CD4-positive, alpha-beta T cell treated with Interleukin-15 for 4 hours (primary cell): ENCODE results near the gene JAZF1.
A peak's percentile ranks its signal among the peaks of the same experiment; 100 is the strongest.

Source experiments
- DNase-seq: peaks from one replicate; pipeline ENCODE4 v3.0.0-alpha.2; 2020; ENCODE audit warnings: low spot score

The JAZF1 gene

DNA sequence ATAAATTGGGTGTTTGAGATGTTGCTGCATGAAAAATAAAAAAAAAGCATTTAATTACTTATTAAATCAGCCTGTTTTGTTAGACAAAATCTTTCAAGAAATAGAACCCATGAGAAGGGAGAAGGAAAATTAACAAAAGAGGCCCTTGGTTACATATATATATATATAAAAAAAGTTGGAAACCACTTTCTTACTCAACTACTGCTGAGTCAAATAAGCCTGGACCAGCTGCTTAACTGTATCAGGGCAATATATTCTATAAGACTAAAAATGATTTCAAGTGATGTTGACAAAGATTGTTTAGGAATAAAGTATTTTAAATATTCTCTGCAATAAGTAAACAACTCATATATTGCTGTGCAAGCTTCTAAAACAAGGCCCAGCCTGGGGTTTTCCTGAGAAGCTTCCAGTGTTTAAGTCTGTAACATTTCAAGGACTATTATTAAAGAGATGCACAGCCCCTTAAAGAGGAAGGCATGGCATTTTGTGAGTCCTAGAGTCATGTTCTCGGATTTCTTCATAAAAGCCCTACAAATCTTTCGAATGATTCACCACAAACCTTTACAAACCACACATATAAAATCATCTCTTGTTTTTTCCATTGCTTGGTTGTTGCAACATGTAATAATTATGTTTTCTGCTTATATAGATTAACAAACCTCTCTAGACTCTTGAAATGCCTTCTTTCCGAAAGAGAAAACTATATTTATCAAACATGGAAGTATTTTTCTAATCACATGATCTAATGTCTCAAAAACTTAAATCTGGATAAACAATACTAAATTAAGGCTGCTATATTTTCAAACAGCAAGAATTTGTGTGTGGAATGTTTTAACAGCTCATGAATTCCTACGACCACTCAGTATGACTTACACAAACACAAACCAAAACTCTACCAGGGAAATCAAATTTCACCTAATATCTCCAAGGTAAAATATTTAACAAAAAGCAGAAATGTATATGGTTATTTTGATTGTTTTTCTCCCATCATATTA is 14.3 kb downstream of the JAZF1 start:
- DNase-seq, result no peak

DNA sequence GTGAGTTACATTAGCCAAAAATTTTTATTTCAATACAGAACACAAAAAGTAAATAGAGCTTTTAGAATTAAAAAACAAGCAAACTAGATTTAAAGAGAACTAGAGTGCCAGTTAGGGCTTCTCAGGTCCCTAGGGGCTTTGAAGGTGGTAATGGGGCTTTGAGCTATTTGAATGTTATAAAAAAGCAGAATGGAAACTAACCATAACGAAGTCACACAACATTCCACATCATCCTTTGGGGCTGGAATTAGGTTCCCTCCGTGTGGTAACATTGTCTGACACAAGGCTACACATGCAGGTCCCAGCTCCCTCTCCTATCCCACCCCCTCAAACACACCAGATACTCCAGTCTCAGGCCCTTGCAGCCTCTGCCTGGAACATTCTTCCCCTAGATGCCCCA is 15.3 kb downstream of the JAZF1 start:
- no peak for DNase-seq

DNA sequence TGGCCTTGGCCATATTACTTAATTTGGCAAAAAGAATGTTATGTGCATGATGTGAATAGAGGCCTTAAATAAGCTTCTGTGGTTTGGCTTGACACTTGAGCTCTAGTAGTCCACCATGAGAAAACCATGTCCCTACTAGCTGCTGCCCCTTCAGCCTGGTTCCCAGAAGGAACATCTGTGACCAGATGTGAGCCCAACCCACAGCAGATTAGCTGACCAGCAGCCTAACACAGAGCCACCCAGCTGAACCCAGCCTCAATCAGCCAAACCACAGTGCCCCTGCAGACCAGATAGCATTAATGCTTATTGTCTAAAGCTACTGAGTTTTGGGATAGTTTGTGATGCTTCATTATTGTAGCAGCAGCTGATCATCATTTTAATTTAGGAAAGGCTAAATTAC is 16.6 kb downstream of the JAZF1 start:
- DNase-seq, result no peak

DNA sequence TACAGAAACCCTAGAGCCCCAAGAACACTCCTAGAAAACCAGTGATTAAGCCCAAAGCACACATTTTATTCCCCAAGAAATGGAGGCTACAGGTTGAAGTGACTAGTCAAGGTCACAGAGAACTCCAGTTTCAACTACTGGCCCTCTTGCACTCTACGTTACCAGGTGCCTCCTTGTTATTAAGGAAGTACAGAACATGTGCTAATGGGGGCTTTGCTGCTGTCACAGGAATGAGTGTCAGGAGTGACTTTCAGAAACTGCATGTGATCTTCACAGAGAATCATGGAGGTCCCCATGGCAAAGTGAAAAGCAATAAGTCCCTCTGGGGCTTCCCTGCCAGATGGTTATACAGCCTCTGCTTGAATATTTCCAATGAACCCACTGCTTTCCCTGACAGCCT is 19.3 kb downstream of the JAZF1 start:
- no peak for DNase-seq

DNA sequence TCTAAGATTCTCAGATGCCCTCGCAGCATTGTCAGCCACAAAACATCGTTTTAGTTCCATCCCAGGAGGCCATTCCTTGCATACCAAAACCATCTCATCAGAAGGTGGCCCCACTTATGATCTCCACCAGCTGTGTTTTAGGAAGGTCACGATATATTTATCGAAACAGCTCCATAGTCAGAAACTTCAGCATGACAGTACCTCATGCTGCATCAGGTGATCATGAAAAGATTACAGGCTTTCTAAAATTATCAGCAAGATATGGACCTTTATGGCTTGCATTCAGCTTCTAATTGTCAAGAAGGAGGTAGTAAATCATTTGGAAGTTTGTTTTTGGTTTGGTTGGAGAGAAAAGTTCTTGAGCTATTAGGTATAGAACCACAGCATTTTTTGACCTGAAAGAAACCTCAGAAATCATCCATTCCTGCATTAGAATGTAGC is 20.0 kb downstream of the JAZF1 start:
- DNase-seq, result no peak

DNA sequence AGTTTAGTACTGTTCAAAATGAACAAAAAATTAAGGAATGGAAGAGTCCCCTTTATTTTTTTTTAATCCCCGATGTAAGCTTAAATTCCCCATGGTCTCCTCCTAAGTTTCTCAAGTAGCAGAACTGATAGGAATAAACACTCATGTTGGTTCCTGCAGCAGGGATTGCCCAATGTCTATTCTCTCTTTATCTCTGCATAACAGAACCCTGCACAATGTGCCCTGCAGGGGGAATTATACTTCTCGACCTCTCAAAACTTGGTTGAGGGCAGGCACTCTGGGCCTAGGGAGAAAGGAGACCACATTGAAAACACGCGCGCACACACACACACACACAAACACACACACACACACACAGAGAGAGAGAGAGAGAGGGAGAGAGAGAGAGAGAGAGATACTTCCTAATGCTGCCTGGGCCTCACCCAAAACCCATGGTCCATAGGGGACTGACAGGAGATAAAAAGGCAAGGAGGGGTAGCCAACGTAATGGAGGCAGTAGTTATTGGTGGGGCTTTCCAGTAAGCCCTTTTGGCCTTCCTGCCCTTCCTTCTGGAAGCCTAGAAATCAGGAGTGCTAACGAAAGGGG is 22.7 kb downstream of the JAZF1 start:
- no peak for DNase-seq

DNA sequence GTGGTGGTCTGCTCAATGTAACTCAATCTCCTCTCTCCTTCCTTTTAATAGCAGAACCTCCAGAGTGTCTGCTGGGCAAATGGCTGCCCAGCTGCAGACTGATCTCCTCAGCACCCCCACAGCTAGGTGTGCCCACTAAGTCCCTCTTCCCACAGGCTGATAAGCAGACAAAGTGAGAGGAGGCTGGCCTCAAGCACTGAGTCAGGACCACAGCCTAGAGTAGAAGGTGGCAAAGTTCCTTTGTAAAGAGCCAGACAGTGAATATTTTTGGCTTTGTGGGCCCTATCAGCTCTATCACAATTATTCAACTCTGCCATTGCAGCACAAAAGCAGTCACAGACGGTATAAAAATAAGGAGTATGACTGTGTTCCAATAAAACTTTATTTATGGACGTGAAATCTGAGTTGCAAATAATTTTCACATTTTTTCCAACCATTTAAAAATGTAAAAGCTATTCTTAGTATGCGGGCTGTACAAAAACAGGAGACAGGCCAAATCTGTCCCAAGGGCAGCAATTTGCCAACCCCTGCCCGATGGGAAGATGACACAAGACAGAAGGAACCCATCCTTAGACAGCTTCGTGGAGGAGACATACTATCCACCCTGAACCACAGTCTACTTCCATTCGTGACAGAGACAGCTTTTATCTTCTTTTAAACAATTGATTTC is 23.4 kb downstream of the JAZF1 start:
- DNase-seq, result no peak

DNA sequence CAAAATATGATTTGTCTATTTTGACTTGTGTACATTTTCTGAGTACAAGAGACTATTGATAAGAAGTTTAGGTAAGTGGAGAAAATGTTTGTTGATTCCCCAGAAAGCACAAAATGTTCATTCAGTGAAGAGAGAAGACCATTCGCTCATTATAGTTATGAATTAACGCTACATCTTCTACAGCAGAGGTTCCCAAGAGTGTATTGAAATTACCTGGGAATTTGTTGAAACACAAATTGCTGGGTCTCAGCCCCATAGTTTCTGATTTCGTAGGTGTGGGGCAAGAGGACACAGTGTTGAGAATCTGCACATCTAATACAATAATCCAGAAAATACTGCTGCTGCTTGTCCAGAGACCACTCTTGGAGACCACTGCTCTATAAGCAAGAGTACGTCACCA is 24.2 kb downstream of the JAZF1 start:
- no peak for DNase-seq

DNA sequence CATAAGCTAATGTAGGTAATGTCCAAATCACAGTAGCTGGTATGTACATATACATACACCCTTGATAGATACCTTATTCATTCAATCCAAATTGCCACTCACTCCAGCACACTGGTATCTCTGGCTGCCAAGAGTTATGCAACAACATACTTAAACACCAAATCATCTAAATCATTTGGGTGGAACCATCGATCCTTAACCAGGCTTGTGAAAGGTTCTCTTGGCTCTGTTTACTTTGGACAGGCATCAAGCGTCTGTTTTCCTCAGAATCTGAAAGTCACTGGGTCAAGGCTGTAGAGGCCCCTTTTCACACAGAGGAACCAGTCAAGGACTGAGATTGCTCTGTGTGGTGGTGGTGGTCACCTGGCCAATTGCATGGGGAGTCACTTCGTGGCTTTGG is 24.6 kb downstream of the JAZF1 start:
- no peak for DNase-seq

DNA sequence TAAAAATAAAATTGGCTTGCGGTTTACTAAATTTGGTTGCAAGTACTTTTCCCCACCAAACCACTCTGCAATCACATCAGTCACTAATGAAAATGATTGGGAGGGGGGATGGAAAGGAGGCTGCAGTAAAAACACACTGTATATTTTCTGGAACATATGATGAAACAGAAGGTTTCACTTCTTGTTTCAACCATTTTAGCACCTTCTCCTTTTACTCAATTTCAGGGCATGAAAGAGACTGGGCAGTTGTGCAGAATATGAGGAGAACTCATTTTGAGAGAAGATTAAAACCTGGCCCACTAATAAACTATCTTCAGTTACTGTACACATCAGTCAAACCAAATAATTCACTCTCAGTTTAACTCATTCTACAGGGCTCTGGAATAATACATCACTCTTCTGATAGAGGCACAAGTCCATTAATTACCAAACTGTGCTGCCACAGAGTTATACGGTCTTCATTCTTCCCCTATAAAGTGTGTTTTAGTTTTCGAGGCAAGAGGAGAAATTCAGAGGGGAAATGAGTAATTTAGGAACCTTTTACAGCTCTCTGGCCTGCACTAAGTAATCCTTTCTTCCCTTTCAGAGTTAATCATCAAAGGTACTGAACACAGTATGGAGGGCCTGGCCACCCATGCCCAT is 25.5 kb downstream of the JAZF1 start:
- peak; percentile 24 for DNase-seq

DNA sequence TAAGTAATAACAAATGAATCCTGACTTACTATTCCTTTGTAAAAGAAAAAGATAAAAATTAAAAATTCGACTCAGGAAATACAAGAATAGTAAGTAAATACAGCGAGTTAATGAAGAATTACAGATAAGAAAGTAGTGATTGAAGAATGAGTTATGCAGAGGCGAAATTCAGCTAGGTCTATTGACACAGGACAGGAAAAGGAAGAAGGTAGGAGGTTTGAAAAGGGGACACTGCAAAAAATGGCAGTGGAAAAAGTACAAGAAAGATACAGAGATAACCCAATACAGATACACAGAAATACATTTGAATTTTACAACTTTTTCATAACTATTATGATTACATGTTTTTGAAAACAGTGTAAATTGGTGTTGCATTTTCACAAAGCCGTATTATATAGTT is 28.0 kb downstream of the JAZF1 start:
- no peak for DNase-seq

DNA sequence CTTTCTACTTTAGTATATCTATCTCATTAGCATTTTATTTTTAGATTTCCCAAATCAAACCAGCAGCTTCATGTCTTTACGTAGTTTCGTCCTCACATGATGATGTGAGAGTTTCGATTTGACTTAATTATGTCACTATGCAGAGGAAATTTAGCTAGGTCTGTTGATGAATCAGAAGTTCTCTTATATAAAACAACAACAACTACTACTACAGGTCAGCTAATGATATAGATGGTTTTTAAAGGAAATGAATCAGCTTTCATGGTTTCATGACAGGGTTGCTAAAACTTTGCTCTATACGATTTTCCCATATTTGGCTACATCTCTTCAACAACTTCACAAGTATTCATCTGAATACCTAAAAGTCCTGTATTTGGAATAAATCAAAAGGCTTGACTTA is 28.6 kb downstream of the JAZF1 start:
- peak; percentile 50 for DNase-seq

DNA sequence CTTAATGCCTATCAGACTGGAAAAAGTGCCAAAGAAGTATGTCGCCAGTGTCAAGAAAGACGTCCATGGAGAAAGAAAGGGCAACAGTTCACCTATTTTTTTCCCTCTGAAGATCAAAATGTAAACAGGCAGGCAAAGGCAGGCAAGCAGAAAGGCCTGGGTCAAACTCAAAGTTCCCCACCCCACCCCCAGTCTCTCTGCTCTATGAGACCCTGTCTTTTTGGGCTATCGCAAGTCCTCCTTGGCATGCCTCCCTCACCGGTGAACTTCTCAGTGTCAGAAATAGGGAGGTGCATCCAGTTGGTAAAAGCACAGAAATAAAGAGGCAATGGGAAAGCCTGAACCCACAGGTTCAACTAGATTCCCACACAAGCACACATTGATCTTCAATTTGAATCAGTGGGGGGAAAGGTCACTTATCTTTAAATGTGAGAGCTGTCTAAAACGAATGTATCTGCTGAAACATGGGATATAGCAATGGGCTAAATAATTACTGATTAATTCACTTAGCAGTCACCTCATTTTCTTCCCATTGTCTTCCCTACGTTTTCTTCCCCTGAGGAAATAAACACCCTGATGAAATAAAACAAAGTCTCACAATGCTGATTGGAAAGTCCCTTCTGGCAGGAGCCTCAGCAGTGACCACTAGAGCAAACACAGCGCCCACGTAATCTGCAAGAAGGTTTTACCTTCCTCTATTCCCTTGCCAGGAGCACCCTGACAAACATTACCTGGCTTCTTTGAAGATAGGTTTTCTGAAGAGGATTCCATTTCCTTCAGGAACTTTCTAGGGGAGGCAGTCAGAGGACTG is 31.1 kb downstream of the JAZF1 start:
- no peak for DNase-seq

DNA sequence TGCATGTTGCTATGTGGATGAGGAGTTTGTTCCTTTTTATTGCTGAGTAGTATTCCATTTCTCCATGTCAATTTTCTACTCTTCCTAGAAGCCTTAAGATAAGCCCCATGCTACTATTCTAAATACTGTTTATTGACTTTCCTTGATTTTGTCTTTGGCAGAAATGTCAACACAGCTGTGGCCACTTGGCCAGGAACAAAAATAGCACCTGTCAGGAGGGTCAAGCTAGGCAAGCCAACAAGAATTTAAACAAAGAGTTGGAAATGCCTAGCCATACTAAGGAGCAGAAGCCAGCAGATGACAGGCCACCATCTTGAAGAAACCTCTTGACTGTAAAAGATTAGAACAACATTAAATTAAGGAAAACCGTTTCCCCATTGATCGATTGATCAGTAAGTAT is 34.7 kb downstream of the JAZF1 start:
- no peak for DNase-seq

DNA sequence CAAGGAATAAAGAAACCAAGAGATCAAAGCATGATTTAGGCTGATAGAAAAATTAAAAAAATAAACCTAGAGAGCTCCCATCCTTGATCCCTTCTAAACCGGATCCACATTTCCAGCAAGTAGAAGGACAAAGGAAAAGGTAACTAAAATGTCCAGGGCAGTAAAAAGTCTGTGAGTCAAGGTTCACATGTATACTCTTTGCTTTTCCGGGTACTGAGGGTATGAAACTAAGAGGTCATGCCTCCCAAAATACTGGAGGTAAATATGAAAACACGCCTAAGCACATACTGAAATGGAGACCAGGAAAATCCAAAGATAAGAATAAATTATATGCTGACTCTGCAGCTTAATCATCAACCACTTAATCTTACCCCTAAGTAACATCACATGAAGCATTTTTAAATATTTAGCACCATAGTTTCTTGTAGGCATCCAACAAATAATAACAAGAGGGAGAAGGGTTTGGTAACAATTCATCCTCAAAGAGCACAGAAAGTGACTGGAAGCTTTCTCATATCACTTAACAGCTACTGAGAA is 35.4 kb downstream of the JAZF1 start:
- DNase-seq, result no peak

DNA sequence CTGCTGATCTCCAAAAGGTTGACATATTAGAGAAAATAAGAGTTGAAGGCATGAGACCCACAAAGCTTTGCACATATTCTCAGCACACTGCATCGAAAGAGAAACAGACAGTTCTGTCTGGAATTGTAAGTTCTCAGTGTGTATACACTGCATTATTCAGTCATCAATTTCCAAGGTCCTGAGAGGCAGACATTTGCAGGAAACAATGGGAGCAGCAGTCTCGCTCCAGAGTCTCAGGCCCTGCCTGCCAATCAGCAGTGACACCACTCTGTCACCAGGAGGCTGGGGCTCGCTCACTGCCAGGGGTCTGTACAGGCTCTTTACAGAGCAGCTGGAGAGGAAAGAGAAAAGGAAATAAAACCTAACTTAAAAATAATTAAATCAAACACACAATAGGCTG is 36.3 kb downstream of the JAZF1 start:
- DNase-seq, result no peak

DNA sequence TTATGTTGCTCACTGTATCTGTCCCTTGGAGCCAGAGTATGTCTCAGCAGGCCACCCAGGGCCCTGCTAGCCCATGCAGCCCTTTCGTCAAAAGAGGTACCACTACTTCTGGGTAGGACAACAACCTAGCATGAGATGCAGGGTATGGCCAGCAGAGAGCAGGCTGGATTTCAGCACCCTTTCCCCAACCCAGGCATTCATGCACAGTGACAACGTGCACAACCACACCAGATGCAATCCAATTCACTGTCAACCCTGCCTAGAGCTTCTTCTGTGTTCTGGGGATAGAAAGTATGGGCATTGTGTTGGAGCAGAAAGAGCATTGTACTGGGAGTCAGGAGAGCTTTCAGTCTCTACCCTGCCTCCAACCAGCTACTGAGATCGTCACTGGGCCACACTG is 37.9 kb downstream of the JAZF1 start:
- DNase-seq, result no peak

DNA sequence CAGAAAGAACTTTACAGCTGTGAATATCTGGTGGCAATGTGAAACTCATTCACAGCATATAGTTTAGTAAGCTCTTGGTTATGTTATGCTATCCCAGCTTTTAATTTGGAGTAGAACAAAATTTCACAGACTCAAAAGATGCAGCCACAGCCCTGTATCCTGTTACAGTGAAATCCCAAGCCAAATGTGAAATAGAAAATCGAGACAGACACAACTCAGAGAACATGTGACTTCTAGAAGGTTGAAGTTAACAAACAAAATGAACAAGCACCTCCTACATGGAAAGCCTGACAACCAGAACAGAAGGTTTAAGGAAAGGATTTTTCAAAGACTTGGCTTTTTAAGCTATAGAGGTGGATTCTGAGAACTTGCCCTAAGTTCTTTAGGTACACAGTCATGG is 39.6 kb downstream of the JAZF1 start:
- DNase-seq, result no peak

DNA sequence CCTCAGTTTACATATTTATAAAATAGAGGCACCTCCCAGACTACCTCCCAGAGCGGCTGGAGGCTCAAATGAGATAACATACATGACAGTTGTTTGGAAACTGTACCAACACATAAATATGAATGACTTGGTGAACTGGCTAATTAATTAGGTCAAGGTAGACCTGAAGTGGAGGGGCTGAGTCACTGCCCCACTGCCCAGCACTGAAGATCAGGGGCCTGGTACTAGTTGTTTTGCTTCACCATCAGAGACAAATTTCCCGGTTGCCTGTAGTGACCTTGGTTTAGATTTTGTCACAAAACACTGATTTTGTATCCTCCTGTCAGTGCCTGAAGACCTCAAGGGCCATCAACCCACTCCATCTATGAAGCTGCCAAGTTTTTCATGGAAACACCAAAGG is 41.8 kb downstream of the JAZF1 start:
- DNase-seq, result no peak

DNA sequence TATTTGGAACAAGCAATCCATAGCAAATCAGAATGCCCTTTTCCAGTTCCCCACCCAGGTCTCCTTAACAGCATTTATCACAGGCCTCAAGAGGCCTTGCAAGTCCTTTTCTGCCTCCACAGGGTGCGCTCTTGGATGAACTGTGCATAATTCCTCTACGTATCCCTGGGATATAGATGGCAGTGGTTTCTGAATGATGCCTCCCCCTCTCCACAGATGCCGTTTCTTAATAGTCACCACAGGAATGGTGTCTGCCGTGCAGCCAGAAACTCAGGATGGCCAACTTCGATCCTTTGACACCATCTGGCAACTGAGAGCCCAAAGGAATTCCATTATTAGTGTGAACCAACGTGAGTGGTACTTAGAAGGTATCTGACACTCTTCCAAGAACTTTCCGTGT is 43.1 kb downstream of the JAZF1 start:
- DNase-seq, result no peak

DNA sequence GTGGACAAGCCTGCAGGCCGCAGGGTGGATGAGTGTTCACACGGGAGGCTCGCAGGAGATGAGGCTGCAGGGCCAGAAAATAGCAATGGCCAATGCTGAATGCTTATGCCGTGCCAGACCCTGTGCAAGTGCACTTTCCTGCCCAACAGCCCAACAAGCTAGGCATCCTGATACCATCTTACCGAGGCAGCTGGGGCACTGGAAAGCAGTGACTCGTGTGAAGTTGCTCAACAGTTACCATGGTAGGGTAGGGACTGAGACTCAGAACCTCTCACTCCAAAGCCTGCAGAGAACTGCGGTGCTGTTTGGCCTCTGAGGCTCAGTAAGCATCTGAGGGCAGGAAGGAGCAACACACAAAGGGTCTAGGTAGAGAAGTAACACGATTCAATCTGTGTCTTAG is 43.7 kb downstream of the JAZF1 start:
- DNase-seq, result no peak
